HG02571 (cell line): ENCODE results near the gene HNF1A.

Experiments used
- ATAC-seq: cut with Tn5 transposase; IDR thresholded peaks from one replicate; pipeline ENCODE4 v1.9.1; 2021; ENCODE audit warnings: mild to moderate bottlenecking, moderate library complexity; ENCODE audit not compliant: unreplicated experiment

Gene HNF1A

DNA sequence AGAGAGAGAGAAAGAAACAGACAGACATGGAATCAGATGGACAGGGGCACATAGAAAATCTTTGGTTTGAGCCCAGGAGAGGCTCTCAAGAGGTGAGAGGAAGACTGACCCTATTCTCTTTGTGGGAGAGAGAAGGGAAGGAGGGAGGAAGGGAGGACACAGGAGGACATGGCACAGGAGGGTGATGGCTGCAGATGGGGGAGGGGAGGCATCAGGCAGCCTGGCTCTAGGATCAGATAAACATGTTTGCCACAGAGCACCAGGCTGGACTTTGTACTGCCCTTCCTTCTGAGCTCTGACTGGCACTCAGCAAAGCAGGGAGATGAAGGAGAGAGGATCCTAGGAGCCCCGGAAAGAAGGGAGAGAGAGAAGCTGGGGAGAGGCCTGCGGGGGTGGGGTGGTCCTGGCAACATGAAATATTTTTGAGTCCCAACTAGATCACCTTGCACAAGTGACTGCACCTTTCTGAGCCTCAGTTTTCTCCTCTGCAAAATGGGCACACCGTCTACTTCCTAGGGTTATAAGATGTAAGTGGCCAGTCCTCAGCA is 6.1 kb downstream of the HNF1A start:
- ATAC-seq = no peak

DNA sequence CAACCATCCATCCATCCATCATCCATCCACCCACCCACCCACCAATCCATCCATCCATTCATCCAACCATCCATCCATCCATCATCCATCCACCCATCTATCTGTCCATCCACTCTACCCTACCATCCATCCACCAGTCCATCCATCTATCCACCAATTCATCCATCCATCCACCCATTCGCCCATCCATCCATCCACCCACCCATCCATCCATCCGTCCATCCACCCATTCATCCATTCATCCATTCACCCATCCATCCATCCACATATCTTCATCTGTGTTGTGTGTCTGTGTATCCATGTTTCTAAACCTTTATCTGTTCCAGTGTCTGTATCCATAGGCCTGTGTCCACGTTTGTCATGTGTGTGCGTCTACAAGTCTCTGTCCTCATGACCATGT is 9.9 kb downstream of the HNF1A start:
- ATAC-seq = no peak

DNA sequence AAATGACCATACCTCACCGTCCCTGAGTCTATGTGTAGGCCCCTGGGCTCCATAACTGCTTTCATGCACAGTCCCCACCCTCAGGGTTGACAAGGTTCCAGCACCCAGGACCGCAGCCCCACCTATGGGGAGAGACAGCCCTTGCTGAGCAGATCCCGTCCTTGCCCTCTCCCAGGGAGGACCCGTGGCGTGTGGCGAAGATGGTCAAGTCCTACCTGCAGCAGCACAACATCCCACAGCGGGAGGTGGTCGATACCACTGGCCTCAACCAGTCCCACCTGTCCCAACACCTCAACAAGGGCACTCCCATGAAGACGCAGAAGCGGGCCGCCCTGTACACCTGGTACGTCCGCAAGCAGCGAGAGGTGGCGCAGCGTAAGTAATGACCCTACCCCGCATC is 10.3 kb downstream of the HNF1A start:
- no peak for ATAC-seq

DNA sequence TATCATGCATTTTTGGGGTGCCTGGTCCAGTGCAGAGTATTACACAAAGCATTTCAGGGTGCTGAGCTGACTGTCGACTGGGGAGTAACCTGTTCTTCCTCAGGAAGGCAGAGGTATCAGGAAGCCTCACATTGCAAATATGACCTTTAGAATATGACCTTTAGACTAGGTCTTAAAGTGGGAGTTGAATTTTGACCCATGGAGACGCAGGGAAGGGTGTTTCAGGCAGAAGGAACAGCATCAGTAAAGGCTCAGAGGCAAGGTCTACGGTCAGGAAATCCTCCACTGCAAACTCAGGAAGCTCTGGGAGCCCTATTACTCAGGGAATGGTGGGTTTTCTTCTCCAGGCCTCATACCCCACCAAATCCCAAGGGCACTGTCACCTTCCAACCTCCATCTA is 11.3 kb downstream of the HNF1A start:
- no peak for ATAC-seq

DNA sequence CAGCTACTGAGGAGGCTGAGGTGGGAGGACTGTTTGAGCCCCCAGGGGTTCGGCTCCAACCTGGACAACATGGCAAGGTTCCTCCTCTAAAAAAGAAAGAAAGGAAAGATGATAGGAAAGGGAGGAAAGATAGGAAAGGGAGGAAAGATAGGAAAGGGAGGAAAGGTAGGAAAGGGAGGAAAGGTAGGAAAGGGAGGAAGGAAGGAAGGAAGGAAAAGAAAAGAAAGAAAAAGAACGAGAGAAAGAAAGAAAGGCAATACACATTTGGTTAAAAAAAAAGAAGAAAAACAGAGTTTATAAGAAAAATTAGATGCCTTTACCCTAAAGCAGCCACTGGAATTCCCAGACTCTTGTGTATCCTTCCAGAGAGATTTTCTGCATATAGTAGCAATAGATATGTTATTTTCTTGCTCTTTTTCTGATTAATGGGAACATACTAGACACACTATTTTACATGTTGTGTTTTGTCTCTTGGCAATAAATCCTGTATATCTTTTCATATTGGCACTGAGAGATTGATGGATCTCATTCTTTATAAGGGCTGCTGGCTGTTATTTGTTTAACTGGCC is 12.2 kb downstream of the HNF1A start:
- ATAC-seq = no peak

DNA sequence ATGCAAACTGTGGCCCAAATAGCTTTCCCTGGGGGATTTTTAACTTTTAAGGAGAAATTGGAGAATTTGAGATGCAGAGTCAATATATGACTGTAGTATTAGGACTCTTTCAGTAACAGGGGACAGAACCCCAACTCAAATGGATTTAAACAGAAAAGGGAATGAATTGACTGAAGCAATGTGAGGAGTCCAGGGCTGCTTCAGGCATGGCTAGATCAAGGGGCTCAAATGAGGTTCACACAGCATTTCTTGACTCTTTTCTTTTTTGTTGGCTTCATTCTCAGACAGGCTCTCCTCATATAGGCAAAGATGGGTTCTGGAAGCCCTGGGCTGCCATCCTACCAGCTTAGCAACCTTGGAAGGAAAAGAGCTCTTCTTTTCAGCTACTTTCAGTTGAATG is 13.6 kb downstream of the HNF1A start:
- no peak for ATAC-seq

DNA sequence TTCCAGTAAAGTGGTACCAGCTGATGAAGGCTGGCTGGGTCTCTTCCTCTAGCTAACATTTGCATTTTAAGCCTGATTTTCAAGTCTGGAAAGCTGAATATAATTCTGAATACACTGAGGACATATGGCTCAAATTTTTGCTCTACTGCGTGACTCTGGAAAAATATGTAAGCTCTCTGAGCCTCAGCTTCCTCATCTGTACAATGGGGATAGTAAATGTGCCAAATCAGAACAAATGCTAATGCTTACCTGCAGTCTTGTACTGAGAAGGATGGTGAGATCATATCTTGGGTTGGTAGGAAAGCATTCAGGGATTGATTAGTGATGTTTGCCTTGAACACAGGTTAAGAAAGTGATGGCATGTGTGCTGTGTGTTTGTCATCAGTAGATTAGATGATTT is 14.6 kb downstream of the HNF1A start:
- no peak for ATAC-seq

DNA sequence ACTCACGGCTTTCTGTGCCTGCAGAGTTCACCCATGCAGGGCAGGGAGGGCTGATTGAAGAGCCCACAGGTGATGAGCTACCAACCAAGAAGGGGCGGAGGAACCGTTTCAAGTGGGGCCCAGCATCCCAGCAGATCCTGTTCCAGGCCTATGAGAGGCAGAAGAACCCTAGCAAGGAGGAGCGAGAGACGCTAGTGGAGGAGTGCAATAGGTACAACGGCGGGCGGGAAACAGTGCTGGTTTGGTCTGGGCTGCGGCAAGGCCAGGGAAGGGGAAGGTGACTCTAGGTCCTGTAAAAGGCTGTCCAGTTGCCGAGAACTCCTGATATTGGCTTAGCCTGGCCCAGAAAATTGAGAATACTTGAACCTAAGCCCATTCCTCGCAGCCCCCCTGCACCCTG is 15.2 kb downstream of the HNF1A start:
- ATAC-seq = no peak

DNA sequence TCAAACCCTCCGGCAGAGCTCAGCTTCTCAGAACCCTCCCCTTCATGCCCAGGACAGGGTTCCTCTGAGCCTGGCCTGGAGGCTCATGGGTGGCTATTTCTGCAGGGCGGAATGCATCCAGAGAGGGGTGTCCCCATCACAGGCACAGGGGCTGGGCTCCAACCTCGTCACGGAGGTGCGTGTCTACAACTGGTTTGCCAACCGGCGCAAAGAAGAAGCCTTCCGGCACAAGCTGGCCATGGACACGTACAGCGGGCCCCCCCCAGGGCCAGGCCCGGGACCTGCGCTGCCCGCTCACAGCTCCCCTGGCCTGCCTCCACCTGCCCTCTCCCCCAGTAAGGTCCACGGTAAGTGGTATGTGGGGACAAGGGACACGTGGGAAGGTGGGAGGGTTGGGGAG is 15.7 kb downstream of the HNF1A start:
- ATAC-seq = no peak

DNA sequence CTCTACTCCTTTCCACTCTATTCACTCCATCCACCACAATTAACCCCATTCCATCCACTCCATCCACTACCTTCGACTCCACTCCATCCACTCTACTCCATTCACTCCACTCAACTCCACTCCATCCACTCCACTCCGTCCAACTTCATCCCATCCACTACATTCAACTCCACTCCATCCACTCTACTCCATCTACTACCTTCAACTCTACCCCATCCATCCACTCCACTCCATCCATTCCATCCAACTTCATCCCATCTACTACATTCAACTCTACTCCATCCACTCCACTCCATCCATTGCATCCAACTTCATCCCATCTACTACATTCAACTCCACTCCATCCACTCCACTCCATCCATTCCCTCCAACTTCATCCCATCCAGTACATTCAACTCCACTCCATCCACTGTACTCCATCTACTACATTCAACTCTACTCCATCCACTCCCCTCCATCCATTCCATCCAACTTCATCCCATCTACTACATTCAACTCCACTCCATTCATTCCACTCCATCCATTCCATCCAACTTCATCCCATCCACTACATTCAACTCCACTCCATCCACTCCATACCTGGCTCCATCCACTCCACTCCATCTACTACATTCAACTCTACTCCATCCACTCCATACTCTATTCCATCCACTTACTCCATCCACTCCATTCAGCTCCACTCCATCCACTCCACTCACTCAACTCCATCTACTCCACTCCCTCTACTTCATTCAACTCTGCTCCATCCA is 16.4 kb downstream of the HNF1A start:
- ATAC-seq = no peak

DNA sequence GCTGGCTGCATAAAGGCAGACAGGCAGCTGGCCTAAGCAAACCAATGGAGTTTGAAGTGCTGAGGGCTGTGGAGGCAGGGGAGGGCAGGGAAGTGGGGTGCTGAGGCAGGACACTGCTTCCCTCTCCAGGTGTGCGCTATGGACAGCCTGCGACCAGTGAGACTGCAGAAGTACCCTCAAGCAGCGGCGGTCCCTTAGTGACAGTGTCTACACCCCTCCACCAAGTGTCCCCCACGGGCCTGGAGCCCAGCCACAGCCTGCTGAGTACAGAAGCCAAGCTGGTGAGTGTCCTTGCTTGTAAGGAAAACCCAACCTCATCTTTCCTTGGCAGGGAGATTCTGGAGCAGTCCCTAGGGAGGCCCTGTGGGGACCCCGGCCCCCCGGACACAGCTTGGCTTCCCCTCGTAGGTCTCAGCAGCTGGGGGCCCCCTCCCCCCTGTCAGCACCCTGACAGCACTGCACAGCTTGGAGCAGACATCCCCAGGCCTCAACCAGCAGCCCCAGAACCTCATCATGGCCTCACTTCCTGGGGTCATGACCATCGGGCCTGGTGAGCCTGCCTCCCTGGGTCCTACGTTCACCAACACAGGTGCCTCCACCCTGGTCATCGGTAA is 17.9 kb downstream of the HNF1A start:
- ATAC-seq = no peak

DNA sequence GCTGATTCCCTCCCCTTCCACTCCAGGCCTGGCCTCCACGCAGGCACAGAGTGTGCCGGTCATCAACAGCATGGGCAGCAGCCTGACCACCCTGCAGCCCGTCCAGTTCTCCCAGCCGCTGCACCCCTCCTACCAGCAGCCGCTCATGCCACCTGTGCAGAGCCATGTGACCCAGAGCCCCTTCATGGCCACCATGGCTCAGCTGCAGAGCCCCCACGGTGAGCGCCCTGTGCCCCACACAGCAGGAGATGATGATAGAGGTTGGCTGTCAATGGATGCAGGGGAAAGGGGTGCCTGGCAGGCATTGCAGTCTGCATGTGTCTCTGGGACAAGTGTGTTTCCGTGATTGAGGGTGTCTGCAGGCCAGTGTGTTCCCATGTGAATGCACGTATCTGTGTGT is 19.1 kb downstream of the HNF1A start:
- no peak for ATAC-seq

DNA sequence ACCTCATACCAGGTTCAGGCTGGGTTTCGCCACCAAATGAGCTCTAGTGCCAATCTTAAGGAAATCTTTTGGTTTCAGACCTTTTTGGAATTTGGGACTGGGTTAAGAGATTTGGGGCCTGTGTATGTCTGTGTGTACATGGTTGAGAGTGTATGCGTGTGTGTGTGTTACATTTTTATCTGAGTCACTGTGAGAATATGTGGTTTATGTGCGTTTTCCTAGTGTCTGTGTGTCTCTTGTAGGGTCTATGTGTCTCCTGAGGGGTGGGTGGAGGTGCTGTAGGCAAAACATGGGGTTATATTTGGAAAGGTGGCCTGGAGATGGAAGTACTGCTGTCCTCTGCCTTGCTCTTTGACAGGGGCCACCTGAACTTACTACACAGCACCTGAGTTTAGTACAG is 20.1 kb downstream of the HNF1A start:
- no peak for ATAC-seq

DNA sequence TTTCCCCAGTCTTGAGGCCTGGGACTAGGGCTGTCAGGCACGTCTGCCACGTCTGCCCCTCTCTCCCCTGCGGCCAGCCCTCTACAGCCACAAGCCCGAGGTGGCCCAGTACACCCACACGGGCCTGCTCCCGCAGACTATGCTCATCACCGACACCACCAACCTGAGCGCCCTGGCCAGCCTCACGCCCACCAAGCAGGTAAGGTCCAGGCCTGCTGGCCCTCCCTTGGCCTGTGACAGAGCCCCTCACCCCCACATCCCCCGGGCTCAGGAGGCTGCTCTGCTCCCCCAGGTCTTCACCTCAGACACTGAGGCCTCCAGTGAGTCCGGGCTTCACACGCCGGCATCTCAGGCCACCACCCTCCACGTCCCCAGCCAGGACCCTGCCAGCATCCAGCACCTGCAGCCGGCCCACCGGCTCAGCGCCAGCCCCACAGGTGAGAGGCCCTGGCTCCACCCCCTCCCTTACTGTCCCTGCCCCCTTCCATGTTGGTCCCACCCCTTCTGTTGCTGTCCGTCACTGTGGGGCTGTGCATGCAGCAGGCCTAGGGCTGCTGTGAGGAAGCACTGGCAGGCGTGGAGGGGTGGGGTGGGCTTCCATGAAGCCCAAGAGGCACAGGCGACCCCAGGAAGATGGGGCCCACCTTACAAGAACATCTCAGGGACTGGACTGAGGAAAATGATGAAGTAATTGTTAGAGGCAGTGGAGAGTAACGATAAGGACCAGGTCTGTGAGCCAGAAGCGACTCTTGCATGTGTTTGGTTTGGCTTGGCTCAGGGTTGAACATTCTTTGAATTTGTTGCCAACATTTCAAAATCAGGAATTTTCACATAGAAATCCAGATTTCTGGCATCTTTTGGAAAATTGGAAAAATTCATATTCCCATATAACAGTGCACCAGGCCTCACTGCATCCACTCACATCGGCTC is 21.1 kb downstream of the HNF1A start:
- no peak for ATAC-seq

DNA sequence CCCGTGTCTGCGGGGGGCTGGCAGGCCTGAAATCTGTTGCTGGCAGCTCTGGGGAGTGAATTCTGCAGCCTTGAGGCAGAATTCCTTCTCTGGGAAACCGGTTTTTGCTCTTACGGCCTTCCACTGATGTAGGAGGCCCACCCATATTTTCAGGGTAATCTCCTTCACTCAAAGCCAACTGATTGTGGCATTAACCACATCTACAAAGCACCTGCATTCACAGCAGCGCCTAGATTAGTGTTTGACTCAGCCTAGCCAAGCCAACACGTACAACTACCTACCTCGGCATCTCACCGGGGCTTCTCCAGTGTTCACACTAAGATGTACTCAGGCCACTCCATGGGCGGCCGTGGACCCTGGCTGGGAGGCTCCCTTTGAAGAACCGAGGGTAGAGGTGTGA is 22.2 kb downstream of the HNF1A start:
- no peak for ATAC-seq

DNA sequence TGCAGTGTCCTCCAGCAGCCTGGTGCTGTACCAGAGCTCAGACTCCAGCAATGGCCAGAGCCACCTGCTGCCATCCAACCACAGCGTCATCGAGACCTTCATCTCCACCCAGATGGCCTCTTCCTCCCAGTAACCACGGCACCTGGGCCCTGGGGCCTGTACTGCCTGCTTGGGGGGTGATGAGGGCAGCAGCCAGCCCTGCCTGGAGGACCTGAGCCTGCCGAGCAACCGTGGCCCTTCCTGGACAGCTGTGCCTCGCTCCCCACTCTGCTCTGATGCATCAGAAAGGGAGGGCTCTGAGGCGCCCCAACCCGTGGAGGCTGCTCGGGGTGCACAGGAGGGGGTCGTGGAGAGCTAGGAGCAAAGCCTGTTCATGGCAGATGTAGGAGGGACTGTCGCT is 22.7 kb downstream of the HNF1A start:
- no peak for ATAC-seq

DNA sequence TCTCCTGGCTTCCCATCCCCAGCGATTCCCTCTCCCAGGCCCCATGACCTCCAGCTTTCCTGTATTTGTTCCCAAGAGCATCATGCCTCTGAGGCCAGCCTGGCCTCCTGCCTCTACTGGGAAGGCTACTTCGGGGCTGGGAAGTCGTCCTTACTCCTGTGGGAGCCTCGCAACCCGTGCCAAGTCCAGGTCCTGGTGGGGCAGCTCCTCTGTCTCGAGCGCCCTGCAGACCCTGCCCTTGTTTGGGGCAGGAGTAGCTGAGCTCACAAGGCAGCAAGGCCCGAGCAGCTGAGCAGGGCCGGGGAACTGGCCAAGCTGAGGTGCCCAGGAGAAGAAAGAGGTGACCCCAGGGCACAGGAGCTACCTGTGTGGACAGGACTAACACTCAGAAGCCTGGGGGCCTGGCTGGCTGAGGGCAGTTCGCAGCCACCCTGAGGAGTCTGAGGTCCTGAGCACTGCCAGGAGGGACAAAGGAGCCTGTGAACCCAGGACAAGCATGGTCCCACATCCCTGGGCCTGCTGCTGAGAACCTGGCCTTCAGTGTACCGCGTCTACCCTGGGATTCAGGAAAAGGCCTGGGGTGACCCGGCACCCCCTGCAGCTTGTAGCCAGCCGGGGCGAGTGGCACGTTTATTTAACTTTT is 23.6 kb downstream of the HNF1A start:
- ATAC-seq = no peak

DNA sequence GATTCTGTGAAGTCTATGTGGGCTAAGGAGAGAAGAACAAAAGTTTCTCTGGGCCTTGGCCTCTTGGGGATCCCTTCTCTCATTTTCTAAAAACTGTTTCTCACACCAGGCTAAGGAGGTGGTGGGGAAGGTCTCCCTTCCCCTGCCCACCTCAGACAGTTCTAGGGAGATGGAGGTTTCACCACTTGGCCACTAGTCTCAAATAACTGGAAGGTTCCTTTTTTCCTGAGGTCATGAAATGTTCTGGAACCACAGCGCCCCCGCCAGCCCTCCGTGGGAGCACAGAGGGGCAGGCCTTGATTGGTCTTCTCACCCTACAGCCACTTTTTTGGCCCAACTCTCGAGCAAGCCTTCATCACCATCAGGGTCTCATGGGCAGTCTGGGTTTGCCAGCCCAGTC is 25.3 kb downstream of the HNF1A start:
- ATAC-seq = no peak

DNA sequence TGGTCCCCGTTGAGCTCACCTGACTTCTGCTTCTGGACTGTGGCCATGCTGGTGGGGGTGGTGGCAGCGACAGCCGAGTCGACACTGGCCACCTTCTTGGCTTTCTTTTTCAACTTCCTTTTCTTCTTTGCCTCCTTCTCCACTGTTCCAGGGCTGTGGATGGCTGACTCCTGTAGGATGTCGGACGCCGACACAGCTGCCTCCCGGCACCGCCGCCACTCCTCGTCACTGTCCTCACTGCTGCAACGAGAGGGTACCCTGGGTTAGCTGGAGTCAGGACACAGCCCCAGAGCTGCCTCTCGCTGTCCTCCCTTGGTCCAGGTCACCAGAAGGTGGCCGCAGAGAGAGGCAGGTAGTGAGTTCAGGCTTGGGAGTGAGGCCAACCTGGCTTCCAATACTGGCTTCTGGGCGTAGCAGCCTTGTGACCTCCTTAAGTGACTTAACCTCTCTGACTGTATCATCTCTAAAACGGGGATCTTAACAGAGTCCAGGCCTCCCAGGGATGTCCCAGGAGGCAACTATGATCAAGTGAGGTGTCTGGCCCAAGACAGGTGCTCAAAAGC is 26.0 kb downstream of the HNF1A start:
- ATAC-seq = no peak

DNA sequence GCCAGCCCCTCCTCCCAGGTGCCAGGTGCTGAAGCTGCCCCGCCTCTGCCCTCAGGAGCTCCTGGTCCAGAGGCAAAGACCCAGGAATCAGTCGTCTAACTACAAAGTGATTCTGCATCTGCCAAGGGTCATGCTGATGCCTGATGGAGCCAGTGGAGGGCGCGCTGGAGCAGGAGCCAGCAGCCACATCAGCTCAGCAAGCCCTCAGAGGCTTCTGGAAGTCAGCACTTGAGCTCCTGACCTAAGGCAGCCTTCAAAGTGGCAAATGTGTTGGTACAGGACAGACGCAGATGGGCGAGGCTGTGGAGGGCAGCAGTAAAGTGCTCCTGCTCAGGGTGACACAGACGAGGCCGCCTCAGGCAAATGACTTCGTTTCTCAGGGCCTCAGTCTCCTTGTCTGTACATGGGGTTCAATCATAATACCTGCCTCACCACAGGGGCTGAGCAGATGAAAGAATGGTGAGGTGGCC is 27.0 kb downstream of the HNF1A start:
- no peak for ATAC-seq
